Measurements from ENCODE around the gene ZNF682. TPM values are rescaled to one million over a fixed set of nuclear protein-coding genes. Genes with fewer than 3 reads are reported as not detected.
"Not testable (repeated sequence)": the region's sequence is repeated elsewhere in the genome, so short reads cannot be mapped to it uniquely, and the experiment has no call there.

The ZNF682 gene
- total and polyA plus RNA-seq, 2 of the 4 experiments (the other 2 are of a cell fraction): 1.7 to 4.8 TPM

DNA sequence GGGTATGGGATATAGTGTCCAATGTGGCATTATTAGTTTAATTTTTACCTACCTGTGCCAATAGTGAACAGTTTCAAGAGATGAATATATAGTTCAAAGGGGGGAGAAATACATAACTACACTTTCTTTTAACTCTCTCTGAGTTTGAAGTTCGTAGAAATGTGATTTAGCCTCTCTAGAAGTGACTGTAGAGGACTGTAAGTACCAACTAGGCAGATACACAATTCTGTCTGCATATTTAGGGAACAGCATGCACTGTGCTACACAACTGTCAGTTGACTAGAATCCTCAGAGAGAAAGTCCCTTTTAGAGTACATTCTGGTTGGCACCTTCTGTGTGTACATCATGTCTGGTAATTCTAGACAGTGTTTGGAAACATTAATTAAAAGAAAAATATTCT is 21.0 kb upstream of the ZNF682 start:
- POLR2A ChIA-PET (ENCODE audit: unreplicated experiment): no interaction called here
- no peak for DNase-seq
- intact Hi-C loops (cut with micrococcal nuclease): no loop called here
- no peaks in the 10 kb centered on the region for H3K79me1 ChIP-seq (ENCODE audit: low read depth in 1 of 2, low read length in 2 of 2)
- no peak overlapping the region for H3K14ac ChIP-seq (replicated peaks; ENCODE audit: low read depth, low read length)
- H2BK5ac ChIP-seq (ENCODE audit: low read depth, low read length, poor library complexity, severe bottlenecking): no peak overlapping the region
- no peak overlapping the region for H4K91ac ChIP-seq (ENCODE audit: insufficient read depth, low read depth, low read length)
- TF ChIP-seq MXI1 (IDR thresholded peaks at IDR 0.05; ENCODE audit: borderline replicate concordance, low read depth, low read length) (no peak), MAFK (IDR thresholded peaks at IDR 0.05; ENCODE audit: low read depth, low read length) (no peak), CEBPB (IDR thresholded peaks at IDR 0.05; ENCODE audit: low read depth, low read length) (no peak), POLR2A (IDR thresholded peaks at IDR 0.05; ENCODE audit: low read depth, low read length) (no peak), RCOR1 (IDR thresholded peaks at IDR 0.05; ENCODE audit: insufficient replicate concordance, low read length) (no peak), USF2 (IDR thresholded peaks at IDR 0.05; ENCODE audit: low read depth, low read length) (no peak), RAD21 (IDR thresholded peaks at IDR 0.05; ENCODE audit: low read length) (no peak), SMC3 (IDR thresholded peaks at IDR 0.05; ENCODE audit: low read depth, low read length) (no peak), MAZ (IDR thresholded peaks at IDR 0.05; ENCODE audit: borderline replicate concordance, low read depth, low read length) (no peak)
- H3K27ac ChIP-seq (ENCODE audit: insufficient read depth, low read length): no peak overlapping the region
- no CpG with 5 or more reads among the region's 1 CpG for WGBS, 2 experiments (ENCODE audit: extremely low coverage in 2 of 2, insufficient read length in 1 of 2)
- BruUV-seq (replicated peaks): no TSS peak
- H3K27me3 ChIP-seq (ENCODE audit: control insufficient read depth, insufficient read depth, low read length): no peaks in the 10 kb centered on the region
- no peak overlapping the region for H3K4me3 ChIP-seq (ENCODE audit: insufficient read depth, low read depth, low read length)
- H3K36me3 ChIP-seq (ENCODE audit: control insufficient read depth, insufficient read depth, low read length): no peaks in the 10 kb centered on the region
- H4K5ac ChIP-seq (ENCODE audit: low read depth, low read length): no peak overlapping the region
- no peak overlapping the region for H2BK15ac ChIP-seq (ENCODE audit: low read depth, low read length)
- no peaks in the 10 kb centered on the region for H3K9me3 ChIP-seq (ENCODE audit: control insufficient read depth, insufficient read depth, low read length)
- no peaks in the 10 kb centered on the region for H3K9me1 ChIP-seq (ENCODE audit: insufficient read depth, low read length)
- no peak overlapping the region for H2AK5ac ChIP-seq (ENCODE audit: low read depth, low read length)
- in situ Hi-C loops (cut with MboI; ENCODE audit: low sequenced_read_pairs): no loop called here
- no peak overlapping the region for H4K8ac ChIP-seq (ENCODE audit: low read depth in 2 of 2, low read length in 2 of 2)
- H3K4me2 ChIP-seq (ENCODE audit: low read depth, low read length): no peak overlapping the region
- no peak overlapping the region for H2AFZ ChIP-seq (replicated peaks; ENCODE audit: low read length, poor library complexity)
- H3K4me1 ChIP-seq (ENCODE audit: control insufficient read depth, insufficient read depth, low read length): no peaks in the 10 kb centered on the region
- H3K56ac ChIP-seq (ENCODE audit: extremely low read depth, insufficient read depth, low read length): no peak overlapping the region
- CTCF ChIA-PET: no interaction called here
- no peak overlapping the region for H2BK120ac ChIP-seq (ENCODE audit: low read depth, low read length)
- H4K20me1 ChIP-seq (ENCODE audit: insufficient read depth, low read length): no peaks in the 10 kb centered on the region
- no peak overlapping the region for H2AK9ac ChIP-seq (replicated peaks; ENCODE audit: low read depth, low read length, poor library complexity)
- H3K4ac ChIP-seq (ENCODE audit: low read depth, low read length): no peak overlapping the region
- no peak overlapping the region for H2BK20ac ChIP-seq (ENCODE audit: low read depth, low read length)
- H3K9ac ChIP-seq (ENCODE audit: low read depth, low read length): no peak overlapping the region
- H3K23ac ChIP-seq (ENCODE audit: low read depth, low read length): no peak overlapping the region
- H3K18ac ChIP-seq (ENCODE audit: low read depth, low read length): no peak overlapping the region
- dilution Hi-C loops (cut with HindIII; ENCODE audit: low sequenced_read_pairs, unreplicated experiment): no loop called here
- no peak for ATAC-seq (ENCODE audit: low read depth)

- H3K36me3 ChIP-seq (ENCODE audit: control insufficient read depth, insufficient read depth, low read length); H2BK5ac ChIP-seq (ENCODE audit: low read depth, low read length, poor library complexity, severe bottlenecking); H3K79me1 ChIP-seq (ENCODE audit: low read depth in 1 of 2, low read length in 2 of 2); H2AK9ac ChIP-seq (replicated peaks; ENCODE audit: low read depth, low read length, poor library complexity); H4K91ac ChIP-seq (ENCODE audit: insufficient read depth, low read depth, low read length); H2AK5ac ChIP-seq (ENCODE audit: low read depth, low read length); ATAC-seq (ENCODE audit: low read depth); CTCF ChIA-PET; H4K5ac ChIP-seq (ENCODE audit: low read depth, low read length); H3K9ac ChIP-seq (ENCODE audit: low read depth, low read length); H3K27ac ChIP-seq (ENCODE audit: insufficient read depth, low read length); H2AFZ ChIP-seq (replicated peaks; ENCODE audit: low read length, poor library complexity); H3K4me3 ChIP-seq (ENCODE audit: insufficient read depth, low read depth, low read length); H2BK20ac ChIP-seq (ENCODE audit: low read depth, low read length); H3K27me3 ChIP-seq (ENCODE audit: control insufficient read depth, insufficient read depth, low read length); H3K14ac ChIP-seq (replicated peaks; ENCODE audit: low read depth, low read length); POLR2A ChIA-PET (ENCODE audit: unreplicated experiment); H3K56ac ChIP-seq (ENCODE audit: extremely low read depth, insufficient read depth, low read length); DNase-seq; in situ Hi-C loops (cut with MboI; ENCODE audit: low sequenced_read_pairs); dilution Hi-C loops (cut with HindIII; ENCODE audit: low sequenced_read_pairs, unreplicated experiment); H3K9me3 ChIP-seq (ENCODE audit: control insufficient read depth, insufficient read depth, low read length); H2BK120ac ChIP-seq (ENCODE audit: low read depth, low read length); H3K4me1 ChIP-seq (ENCODE audit: control insufficient read depth, insufficient read depth, low read length); H3K9me1 ChIP-seq (ENCODE audit: insufficient read depth, low read length); H4K8ac ChIP-seq (ENCODE audit: low read depth in 2 of 2, low read length in 2 of 2); BruUV-seq (replicated peaks); H4K20me1 ChIP-seq (ENCODE audit: insufficient read depth, low read length); H3K4ac ChIP-seq (ENCODE audit: low read depth, low read length); H3K4me2 ChIP-seq (ENCODE audit: low read depth, low read length); H3K18ac ChIP-seq (ENCODE audit: low read depth, low read length); H3K23ac ChIP-seq (ENCODE audit: low read depth, low read length); H2BK15ac ChIP-seq (ENCODE audit: low read depth, low read length): not testable (repeated sequence)
- intact Hi-C loops (cut with micrococcal nuclease): loop anchor here (10.0 kb wide), 1 partner anchor 176 kb away; no protein-coding TSS in a partner anchor
Observed at GRCh38 chr19:20058738-20059137, 19.4 kb upstream of the ZNF682 start.
